MG63 (cell line): Measurements from ENCODE around the gene ATXN7L2. TPM values are rescaled to one million over a fixed set of nuclear protein-coding genes. Genes with fewer than 3 reads are reported as not detected.
"Not testable (repeated sequence)": the region's sequence is repeated elsewhere in the genome, so short reads cannot be mapped to it uniquely, and the experiment has no call there.

Experiments
- DNase-seq: peaks from one replicate; pipeline ENCODE4 v3.0.0-alpha.2; 2020
- H3K27me3 ChIP-seq: fragments of 250-450 bp; sonication (Bioruptor Pico); 2 replicates; pipeline ENCODE4 v1.5.1; 2020; ENCODE audit warnings: mild to moderate bottlenecking, moderate library complexity
- H3K36me3 ChIP-seq: fragments of 250-450 bp; sonication (Bioruptor Pico); 2 replicates; pipeline ENCODE4 v1.5.1; 2020; ENCODE audit warnings: mild to moderate bottlenecking, moderate library complexity
- H3K4me3 ChIP-seq: fragments of 250-450 bp; sonication (Bioruptor Pico); 2 replicates; pipeline ENCODE4 v1.5.1; 2020; ENCODE audit warnings: mild to moderate bottlenecking, moderate library complexity
- H3K9me3 ChIP-seq: fragments of 250-450 bp; sonication (Bioruptor Pico); 2 replicates; pipeline ENCODE4 v1.5.1; 2020; ENCODE audit warnings: mild to moderate bottlenecking, moderate library complexity
- total RNA-seq: library from RNA; depleted of rRNA; stranded (reverse); fragments of >200 nt; shearing (Covaris generic); gene quantifications from 2 replicates; pipeline ENCODE4 v1.2.3, GENCODE V29; 2014; ENCODE audit warnings: low replicate concordance

ATXN7L2 gene
- total RNA-seq, 1 experiment from 2014 or later, result 10.4 TPM

DNA sequence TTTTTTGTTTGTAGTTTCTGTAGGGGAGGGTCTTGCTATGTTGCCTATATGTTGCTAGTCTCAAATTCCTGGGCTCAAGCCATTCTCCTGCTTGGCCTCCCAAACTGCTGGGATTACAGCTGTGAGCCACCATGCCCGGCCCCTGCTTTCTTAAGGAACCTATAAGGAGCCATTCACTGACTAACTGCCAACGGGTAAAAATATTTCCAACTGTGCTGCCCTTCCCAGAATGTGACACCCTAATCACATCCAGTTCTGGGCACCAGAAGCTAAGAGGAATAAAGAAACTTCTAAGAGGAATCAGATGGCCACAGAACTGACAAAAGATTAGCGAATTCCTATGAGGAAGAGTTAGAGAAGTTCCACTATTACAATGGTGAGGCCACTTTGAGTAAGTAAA is 10.9 kb upstream of the ATXN7L2 start:
- H3K36me3 ChIP-seq, result no peaks in the 10 kb centered on the region
- H3K27me3 ChIP-seq, result peaks cover 95% of the 10 kb centered on the region
- DNase-seq, result no peak
- no peak overlapping the region for H3K4me3 ChIP-seq
- no peaks in the 10 kb centered on the region for H3K9me3 ChIP-seq

DNA sequence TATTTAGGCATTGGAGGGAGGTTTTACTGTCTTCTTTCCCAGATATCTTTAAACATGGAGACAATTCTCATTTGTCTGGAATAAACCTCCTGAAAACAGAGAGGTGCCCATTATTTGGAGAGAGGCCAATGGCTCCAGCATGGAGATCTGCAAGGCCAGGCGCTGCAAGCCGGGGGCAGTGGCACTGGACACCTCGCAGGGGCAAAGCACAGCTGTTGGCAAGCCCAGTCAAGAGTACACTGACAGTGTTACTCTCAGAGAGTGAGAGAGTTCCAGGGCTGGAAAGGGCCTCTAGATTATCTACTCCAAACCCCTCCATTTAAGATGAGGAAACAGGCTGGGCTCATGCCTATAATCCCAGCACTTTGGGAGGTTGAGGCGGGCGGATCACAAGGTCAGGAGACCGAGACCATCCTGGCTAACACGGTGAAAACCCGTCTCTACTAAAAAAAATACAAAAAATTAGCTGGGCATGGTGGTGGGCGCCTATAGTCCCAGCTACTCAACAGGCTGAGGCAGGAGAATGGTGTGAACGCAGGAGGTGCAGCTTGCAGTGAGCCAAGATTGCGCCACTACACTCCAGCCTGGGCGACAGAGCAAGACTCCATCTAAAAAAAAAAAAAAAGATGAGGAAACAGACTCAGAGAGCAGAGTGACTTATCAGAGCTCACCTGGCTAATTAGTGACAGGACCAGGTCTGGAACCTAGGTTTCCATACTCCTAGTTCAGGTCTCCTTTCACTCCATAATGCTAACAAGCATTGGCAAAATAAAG is 10.2 kb upstream of the ATXN7L2 start:
- DNase-seq, H3K36me3 ChIP-seq, H3K9me3 ChIP-seq, H3K4me3 ChIP-seq: not testable (repeated sequence)
- H3K27me3 ChIP-seq, result peaks cover 88% of the 10 kb centered on the region

DNA sequence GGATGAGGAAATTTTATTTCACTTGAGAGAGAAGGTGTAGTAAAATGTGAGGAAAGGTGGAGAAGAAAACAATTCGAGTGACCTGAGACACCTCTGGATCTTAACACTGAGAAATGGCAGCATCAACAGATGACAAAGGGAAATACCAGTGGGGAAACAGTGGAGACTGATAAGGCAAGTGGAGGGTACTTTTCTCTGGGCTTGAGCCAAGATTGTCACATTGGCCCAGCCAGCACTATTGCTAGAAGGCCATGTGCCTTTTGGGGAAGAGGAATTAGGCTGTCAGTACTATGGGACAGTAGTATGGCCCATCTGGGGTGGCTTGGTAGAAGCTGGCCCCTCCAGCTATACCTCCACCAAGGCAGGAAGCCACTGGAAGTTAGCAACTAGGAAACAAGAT is 9.0 kb upstream of the ATXN7L2 start:
- no peaks in the 10 kb centered on the region for H3K36me3 ChIP-seq
- H3K4me3 ChIP-seq, result no peak overlapping the region
- DNase-seq, result no peak
- H3K27me3 ChIP-seq, result peaks cover 86% of the 10 kb centered on the region
- no peaks in the 10 kb centered on the region for H3K9me3 ChIP-seq

DNA sequence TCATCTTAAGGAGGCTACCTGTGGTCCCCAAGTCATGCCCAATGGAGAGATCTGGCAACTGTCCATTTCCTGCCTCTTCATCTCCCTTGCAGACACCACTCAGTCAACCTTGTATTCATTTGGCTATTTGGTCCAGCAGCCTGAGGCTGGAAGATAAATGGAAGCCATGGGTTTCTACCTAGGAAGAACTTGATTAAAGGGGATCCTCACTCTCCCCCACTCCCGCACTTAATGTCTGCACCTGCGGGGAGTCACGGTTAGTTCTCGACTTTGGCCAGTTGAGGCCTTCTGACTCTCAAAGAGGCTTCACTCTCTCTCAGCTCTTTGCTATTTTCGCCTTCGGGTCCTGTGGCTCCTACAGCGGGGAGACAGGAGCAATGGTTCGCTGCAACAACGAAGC is 8.4 kb upstream of the ATXN7L2 start:
- H3K36me3 ChIP-seq, result no peaks in the 10 kb centered on the region
- H3K27me3 ChIP-seq, result peaks cover 81% of the 10 kb centered on the region
- no peak overlapping the region for H3K4me3 ChIP-seq
- DNase-seq, result no peak
- H3K9me3 ChIP-seq, result no peaks in the 10 kb centered on the region

DNA sequence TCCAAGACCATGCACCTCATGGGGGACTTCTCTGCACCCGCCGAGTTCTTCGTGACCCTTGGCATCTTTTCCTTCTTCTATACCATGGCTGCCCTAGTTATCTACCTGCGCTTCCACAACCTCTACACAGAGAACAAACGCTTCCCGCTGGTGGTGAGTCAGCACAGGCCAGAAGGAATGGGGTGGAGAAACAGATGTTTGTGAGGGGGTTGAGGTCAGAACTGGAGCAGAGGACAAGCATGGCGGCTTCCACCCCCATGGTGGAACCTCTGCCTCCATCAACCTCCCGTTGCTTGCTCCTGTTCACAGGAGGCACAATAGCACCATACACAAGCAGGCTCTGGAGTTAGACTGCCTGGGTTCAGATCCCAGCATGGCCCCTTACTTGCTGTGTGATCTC is 6.9 kb upstream of the ATXN7L2 start:
- no peak overlapping the region for H3K4me3 ChIP-seq
- no peaks in the 10 kb centered on the region for H3K36me3 ChIP-seq
- no peaks in the 10 kb centered on the region for H3K9me3 ChIP-seq
- no peak for DNase-seq
- H3K27me3 ChIP-seq, result peaks cover 73% of the 10 kb centered on the region

DNA sequence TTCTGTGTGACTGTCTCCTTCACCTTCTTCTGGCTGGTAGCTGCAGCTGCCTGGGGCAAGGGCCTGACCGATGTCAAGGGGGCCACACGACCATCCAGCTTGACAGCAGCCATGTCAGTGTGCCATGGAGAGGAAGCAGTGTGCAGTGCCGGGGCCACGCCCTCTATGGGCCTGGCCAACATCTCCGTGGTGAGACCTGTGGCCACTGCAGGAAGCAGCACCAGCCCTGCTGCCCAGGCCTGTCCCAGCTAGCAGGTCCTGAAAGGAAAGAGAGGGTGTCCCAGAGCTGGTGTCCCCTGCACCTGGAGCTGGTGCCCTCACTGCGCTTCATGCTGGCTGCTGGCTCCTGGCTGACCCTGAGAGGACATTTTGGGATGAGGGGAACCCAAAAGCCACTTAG is 5.9 kb upstream of the ATXN7L2 start:
- H3K9me3 ChIP-seq, result no peaks in the 10 kb centered on the region
- H3K4me3 ChIP-seq, result no peak overlapping the region
- DNase-seq, result no peak
- no peaks in the 10 kb centered on the region for H3K36me3 ChIP-seq
- H3K27me3 ChIP-seq, result peaks cover 68% of the 10 kb centered on the region

DNA sequence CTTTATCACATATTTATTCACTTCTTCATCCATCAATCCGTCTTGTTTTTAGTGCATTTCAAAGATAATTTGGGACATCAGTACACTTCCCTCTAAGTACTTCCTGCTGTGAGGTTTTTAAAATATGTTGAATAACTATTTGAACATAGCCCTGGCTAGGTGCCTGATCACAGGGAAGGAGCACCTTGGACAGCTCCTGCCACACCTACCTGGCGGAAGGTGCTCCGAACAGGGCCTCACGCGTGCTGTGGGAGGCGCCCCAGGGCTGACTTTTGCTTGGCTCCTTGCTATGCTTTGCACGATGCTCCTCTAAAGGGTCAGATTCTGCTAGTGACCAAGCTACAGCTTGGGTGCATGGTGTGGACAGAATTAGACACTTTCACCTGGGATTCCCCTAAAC is 4.9 kb upstream of the ATXN7L2 start:
- Histone ChIP-seq H3K27me3 (peaks cover 64% of the 10 kb centered on the region), H3K36me3 (no peaks in the 10 kb centered on the region), H3K9me3 (no peaks in the 10 kb centered on the region), H3K4me3 (no peak overlapping the region)
- no peak for DNase-seq

DNA sequence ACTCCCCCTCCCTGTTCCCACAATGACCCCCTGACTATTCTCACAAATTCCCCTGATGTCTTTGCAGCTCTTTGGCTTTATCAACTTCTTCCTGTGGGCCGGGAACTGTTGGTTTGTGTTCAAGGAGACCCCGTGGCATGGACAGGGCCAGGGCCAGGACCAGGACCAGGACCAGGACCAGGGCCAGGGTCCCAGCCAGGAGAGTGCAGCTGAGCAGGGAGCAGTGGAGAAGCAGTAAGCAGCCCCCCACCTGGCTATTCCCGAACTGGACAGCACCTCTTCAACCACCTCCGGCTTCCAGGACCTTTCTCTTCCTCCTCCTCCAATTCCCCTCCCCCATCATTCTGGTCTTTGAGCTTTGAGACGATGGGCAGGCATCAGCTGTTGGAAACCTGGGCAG is 4.4 kb upstream of the ATXN7L2 start:
- no peak for DNase-seq
- H3K36me3 ChIP-seq, result no peaks in the 10 kb centered on the region
- no peak overlapping the region for H3K4me3 ChIP-seq
- H3K9me3 ChIP-seq, result no peaks in the 10 kb centered on the region
- peaks cover 61% of the 10 kb centered on the region for H3K27me3 ChIP-seq

DNA sequence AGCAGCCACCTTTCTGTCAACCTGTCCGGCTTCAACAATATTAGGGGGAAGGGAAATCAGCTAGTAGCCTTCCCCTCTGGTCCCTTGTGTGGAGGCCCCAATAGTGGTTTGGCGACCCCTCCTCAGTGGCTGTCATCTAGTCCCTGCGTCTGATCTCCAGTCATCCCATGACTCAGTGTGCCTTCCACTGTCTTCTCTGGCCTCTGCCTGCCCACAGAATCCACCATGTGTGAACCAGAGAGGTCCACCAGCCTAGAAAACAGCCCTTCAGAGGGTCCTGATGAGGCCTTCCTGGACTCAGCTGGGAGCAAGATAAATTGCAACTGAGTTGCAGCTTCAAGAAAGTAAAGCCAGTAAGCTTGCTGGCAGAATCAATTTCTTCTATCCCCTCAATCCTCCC is 3.8 kb upstream of the ATXN7L2 start:
- Histone ChIP-seq H3K36me3 (no peaks in the 10 kb centered on the region), H3K4me3 (no peak overlapping the region), H3K27me3 (peaks cover 55% of the 10 kb centered on the region), H3K9me3 (no peaks in the 10 kb centered on the region)
- DNase-seq, result no peak

DNA sequence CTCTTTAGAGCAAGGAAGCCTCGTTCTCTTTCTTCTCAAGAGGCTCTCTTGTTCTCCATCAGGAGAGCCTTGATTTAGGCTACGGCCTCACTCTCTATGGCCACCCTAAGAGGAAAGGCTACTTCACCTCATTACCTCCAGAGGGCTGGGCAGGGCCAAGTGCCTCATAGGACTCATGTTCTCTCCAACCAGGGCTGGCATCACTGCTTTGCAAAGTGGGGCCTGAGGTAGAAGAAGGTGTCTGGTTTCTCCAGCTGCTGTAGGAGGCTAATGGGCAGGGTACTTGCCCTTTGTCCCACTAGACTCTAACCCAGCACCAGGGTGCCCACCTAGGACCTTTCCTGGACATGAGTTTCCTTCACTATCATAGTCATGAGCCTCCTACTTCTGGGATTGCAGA is 2.1 kb upstream of the ATXN7L2 start:
- no peak for DNase-seq
- Histone ChIP-seq H3K9me3 (no peaks in the 10 kb centered on the region), H3K36me3 (peaks cover 8% of the 10 kb centered on the region), H3K27me3 (peaks cover 37% of the 10 kb centered on the region), H3K4me3 (no peak overlapping the region)

DNA sequence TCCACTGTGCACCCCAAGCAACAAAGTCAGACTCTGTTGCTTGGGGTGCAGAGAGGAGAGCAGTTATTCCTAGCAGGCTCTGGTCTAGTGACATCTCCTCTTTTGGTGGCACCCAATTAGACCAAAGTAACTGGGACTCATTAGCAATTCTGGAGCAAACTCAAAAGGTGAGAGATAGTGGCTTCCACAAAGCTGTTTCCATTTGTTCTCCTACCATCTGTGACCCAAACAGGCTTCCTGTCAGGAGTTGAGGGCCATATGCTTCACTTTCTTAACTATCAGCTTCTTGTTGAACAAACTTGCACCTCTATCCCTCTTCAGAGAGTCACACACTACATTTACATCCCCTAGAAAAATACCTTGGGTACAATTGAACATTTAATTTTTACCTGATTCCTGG is 1.5 kb upstream of the ATXN7L2 start:
- no peaks in the 10 kb centered on the region for H3K9me3 ChIP-seq
- H3K4me3 ChIP-seq, result no peak overlapping the region
- peaks cover 13% of the 10 kb centered on the region for H3K36me3 ChIP-seq
- peaks cover 31% of the 10 kb centered on the region for H3K27me3 ChIP-seq
- no peak for DNase-seq

DNA sequence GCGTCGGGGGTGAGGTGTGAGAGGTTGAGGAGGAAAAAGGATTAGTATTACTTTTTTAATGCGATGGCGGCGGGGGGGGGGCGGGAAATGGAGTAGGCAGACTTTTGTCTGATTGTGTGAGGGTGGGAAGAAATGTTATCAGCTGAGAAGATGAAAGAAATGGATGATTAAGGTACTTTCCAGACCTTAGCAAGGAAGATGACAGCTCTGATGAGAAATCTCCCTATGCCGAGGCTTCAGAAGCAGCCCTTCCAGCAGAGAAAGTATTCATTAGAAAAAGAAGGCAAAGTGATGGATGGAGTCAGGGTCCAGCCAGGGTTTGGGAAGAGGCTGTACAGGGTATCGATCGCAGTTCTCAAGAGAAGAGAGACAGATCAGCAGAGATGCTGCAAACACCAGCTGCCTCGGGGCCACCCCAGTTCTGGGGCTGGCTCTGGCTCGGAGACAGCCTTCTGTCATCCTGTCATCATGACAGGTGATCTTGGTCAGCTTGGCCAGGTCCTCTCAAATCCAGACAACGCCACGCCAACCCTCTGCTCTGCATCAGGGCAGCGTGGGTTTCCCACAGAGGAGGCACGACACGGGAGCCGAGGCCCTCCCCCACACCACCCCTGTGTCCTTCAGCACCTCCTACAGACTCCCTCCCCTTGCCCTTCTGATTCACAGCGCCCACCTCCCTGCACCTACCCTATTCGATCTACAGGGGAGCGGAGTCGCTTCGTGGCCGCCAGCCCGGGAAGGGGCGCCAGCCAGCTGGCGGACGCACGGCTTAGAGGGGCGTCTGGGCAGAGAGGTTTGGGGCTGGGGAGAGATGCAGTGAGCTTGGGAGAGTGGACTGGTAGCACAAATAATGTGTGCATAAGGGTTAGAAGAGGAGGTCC is 674 bp upstream of the ATXN7L2 start:
- H3K4me3 ChIP-seq, result peak overlapping the region; percentile 95
- peaks cover 28% of the 10 kb centered on the region for H3K27me3 ChIP-seq
- peak; percentile 53 for DNase-seq
- H3K36me3 ChIP-seq, result peaks cover 21% of the 10 kb centered on the region
- no peaks in the 10 kb centered on the region for H3K9me3 ChIP-seq

DNA sequence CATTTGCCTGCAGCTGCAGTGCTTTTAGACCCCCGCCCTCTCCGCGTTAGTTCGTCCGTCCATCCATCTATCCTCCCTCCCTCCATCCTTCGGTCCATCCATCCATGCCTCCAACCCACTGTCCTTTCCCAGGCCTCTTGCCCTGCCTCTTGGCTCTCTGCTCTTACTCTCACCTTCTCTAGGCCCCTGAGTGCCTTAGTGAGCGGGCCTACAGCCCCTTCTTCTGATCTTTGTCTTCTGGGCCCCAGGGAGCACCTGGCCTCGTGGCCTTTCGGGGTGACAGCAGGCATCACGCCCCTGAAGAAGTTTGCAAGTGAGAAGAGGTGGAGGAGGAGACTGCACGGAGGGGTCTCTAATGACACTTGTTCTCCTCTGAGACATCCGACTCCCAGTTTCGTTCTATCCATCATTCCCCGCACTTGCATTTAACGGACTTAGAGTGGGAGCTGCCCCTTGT is 842 bp downstream of the ATXN7L2 start:
- H3K9me3 ChIP-seq, result no peaks in the 10 kb centered on the region
- peak overlapping the region; percentile 95 for H3K4me3 ChIP-seq
- peak; percentile 39 for DNase-seq
- H3K36me3 ChIP-seq, result peaks cover 34% of the 10 kb centered on the region
- H3K27me3 ChIP-seq, result peaks cover 19% of the 10 kb centered on the region

DNA sequence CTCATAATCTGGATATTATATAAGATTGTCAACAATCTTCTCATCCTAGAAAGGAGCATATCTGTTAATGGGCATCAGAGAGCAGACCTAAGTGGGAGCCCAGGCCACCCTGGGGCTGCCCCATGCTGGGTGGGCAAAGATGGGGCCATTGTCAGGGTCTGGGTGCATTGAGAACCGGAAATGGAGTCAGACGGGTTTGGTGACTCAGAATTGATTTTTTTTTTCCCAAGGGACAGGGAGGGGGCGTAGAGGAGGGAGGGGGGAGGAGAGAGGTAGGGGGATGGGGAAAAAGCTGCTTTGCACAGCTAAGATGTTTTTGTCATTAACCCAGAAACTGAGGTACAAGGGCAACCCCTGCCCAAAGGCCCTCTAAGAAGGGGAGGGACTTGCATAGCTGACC is 1.3 kb downstream of the ATXN7L2 start:
- Histone ChIP-seq H3K4me3 (peak overlapping the region; percentile 95), H3K27me3 (peaks cover 18% of the 10 kb centered on the region), H3K9me3 (no peaks in the 10 kb centered on the region), H3K36me3 (peaks cover 35% of the 10 kb centered on the region)
- no peak for DNase-seq

DNA sequence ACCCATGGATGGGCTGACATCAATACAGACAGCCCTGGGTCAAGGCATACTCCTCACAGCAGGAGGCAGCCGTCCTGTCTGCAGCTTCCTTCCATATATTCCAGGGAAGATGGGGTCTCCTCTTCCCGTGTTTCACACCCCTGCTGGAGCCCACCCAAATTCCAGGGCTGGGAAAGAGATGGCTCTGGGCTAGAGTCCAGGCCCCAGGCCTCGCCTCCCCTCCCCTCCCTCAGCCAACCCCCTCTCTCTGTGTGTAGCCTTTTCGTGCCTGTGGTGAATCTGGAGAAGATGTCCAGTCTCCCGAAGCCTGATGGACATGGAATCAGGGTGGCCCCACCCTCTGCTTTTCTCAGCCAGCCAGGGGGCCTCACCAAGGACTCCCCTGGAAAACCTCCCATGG is 3.6 kb downstream of the ATXN7L2 start:
- Histone ChIP-seq H3K4me3 (no peak overlapping the region), H3K9me3 (no peaks in the 10 kb centered on the region), H3K36me3 (peaks cover 57% of the 10 kb centered on the region), H3K27me3 (peaks cover 9% of the 10 kb centered on the region)
- no peak for DNase-seq

DNA sequence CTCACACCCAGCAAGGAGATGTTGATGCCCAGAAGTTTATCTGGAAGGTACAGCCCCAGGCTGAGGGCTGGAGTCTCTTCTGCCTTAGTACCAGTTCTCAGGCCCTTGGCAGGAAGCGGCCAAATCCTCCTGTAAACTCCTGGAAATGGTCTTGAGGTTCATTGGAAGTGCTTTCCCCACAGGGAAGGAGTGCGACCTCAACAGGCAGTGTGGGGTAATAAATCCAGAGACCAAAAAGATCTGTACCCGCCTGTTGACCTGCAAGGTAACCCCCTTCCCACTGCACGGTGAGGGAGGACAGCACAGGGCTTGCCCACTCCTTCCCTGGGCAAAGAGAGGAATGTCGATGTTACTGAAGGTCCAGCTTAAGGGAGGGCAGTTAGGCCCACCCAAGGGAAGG is 4.5 kb downstream of the ATXN7L2 start:
- H3K36me3 ChIP-seq, result peaks cover 57% of the 10 kb centered on the region
- no peak for DNase-seq
- peaks cover 2% of the 10 kb centered on the region for H3K27me3 ChIP-seq
- no peaks in the 10 kb centered on the region for H3K9me3 ChIP-seq
- no peak overlapping the region for H3K4me3 ChIP-seq

DNA sequence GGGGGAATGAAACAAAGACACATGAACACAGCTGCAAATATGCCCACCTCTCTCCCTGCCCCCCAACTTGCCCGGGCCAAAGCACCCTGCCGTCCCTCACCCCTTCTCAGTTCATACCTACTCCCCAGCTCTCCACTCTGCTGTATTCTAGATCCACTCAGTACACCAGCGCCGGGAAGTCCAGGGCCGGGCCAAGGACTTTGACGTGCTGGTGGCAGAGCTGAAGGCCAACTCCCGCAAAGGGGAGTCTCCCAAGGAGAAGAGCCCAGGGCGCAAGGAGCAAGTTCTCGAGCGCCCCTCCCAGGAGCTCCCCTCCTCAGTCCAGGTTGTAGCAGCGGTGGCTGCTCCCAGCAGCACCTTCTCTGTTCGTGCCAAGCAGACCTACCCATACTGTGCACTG is 5.0 kb downstream of the ATXN7L2 start:
- Histone ChIP-seq H3K36me3 (peaks cover 57% of the 10 kb centered on the region), H3K9me3 (no peaks in the 10 kb centered on the region), H3K4me3 (no peak overlapping the region), H3K27me3 (no peaks in the 10 kb centered on the region)
- no peak for DNase-seq
